ES-I3 (cell line): ENCODE results near the gene IRAG1.

ENCODE experiments used
- H3K36me3 ChIP-seq: 2 replicates; pipeline ENCODE4 v1.6.1; 2013; ENCODE audit warnings: mild to moderate bottlenecking, low read length, control low read depth, moderate library complexity; ENCODE audit not compliant: insufficient read depth
- H3K4me1 ChIP-seq: 2 replicates; pipeline ENCODE4 v1.6.1; 2013; ENCODE audit warnings: mild to moderate bottlenecking, control low read depth, low read length; ENCODE audit not compliant: insufficient read depth
- H3K9ac ChIP-seq: 2 replicates; pipeline ENCODE4 v1.6.1; 2013; ENCODE audit warnings: low read depth, mild to moderate bottlenecking, low read length, moderate library complexity
- H3K9me3 ChIP-seq: 2 replicates; pipeline ENCODE4 v1.6.1; 2013; ENCODE audit warnings: mild to moderate bottlenecking, low read length, moderate library complexity; ENCODE audit not compliant: control insufficient read depth, insufficient read depth

IRAG1 gene

GRCh38 chr11:10720881-10721376 is 27.4 kb upstream of the IRAG1 start:
- no peaks in the 10 kb centered on the region for H3K9me3 ChIP-seq
- H3K36me3 ChIP-seq, result no peaks in the 10 kb centered on the region
- no peaks in the 10 kb centered on the region for H3K4me1 ChIP-seq
- no peak overlapping the region for H3K9ac ChIP-seq

GRCh38 chr11:10719616-10720015 is 26.1 kb upstream of the IRAG1 start:
- Histone ChIP-seq H3K9me3 (no peaks in the 10 kb centered on the region), H3K36me3 (no peaks in the 10 kb centered on the region), H3K9ac (no peak overlapping the region), H3K4me1 (no peaks in the 10 kb centered on the region)

- Histone ChIP-seq H3K9ac (no peak overlapping the region), H3K9me3 (no peaks in the 10 kb centered on the region)
These were observed 23.1 kb upstream of the IRAG1 start for GRCh38 chr11:10716543-10717259.

GRCh38 chr11:10716122-10716521 is 22.6 kb upstream of the IRAG1 start:
- Histone ChIP-seq H3K9ac (no peak overlapping the region), H3K36me3 (no peaks in the 10 kb centered on the region), H3K9me3 (no peaks in the 10 kb centered on the region), H3K4me1 (no peaks in the 10 kb centered on the region)

More at GRCh38 chr11:10716543-10717259, 23.1 kb upstream of the IRAG1 start:
- Histone ChIP-seq H3K4me1 (no peaks in the 10 kb centered on the region), H3K36me3 (no peaks in the 10 kb centered on the region)

- H3K9me3 ChIP-seq, result no peaks in the 10 kb centered on the region
- H3K4me1 ChIP-seq, result no peaks in the 10 kb centered on the region
- H3K9ac ChIP-seq, result no peak overlapping the region
These were observed 22.0 kb upstream of the IRAG1 start for GRCh38 chr11:10715571-10715970.

GRCh38 chr11:10709299-10710086 is 15.9 kb upstream of the IRAG1 start:
- H3K9me3 ChIP-seq, result no peaks in the 10 kb centered on the region
- H3K36me3 ChIP-seq, result no peaks in the 10 kb centered on the region
- no peaks in the 10 kb centered on the region for H3K4me1 ChIP-seq
- no peak overlapping the region for H3K9ac ChIP-seq

More at GRCh38 chr11:10715571-10715970, 22.0 kb upstream of the IRAG1 start:
- no peaks in the 10 kb centered on the region for H3K36me3 ChIP-seq

- Histone ChIP-seq H3K9ac (no peak overlapping the region), H3K36me3 (no peaks in the 10 kb centered on the region)
These were observed 14.6 kb upstream of the IRAG1 start for GRCh38 chr11:10708131-10708530.

GRCh38 chr11:10701982-10702381 is 8.4 kb upstream of the IRAG1 start:
- Histone ChIP-seq H3K9me3 (peaks cover 3% of the 10 kb centered on the region), H3K36me3 (no peaks in the 10 kb centered on the region), H3K4me1 (no peaks in the 10 kb centered on the region), H3K9ac (no peak overlapping the region)

More at GRCh38 chr11:10708131-10708530, 14.6 kb upstream of the IRAG1 start:
- Histone ChIP-seq H3K4me1 (no peaks in the 10 kb centered on the region), H3K9me3 (no peaks in the 10 kb centered on the region)

- Histone ChIP-seq H3K9ac (no peak overlapping the region), H3K9me3 (peaks cover 3% of the 10 kb centered on the region), H3K4me1 (no peaks in the 10 kb centered on the region), H3K36me3 (no peaks in the 10 kb centered on the region)
These were observed 5.5 kb upstream of the IRAG1 start for GRCh38 chr11:10699072-10699471.

- no peaks in the 10 kb centered on the region for H3K36me3 ChIP-seq
- H3K9me3 ChIP-seq, result peaks cover 3% of the 10 kb centered on the region
- peaks cover 7% of the 10 kb centered on the region; the same call in 1 of the 2 replicates for H3K4me1 ChIP-seq
- no peak overlapping the region for H3K9ac ChIP-seq
These were observed 3.7 kb upstream of the IRAG1 start for GRCh38 chr11:10697323-10697620.

GRCh38 chr11:10696468-10697322 is 3.1 kb upstream of the IRAG1 start:
- Histone ChIP-seq H3K9me3 (peaks cover 3% of the 10 kb centered on the region), H3K36me3 (no peaks in the 10 kb centered on the region), H3K9ac (no peak overlapping the region), H3K4me1 (peaks cover 7% of the 10 kb centered on the region; the same call in 1 of the 2 replicates)

- peaks cover 7% of the 10 kb centered on the region; the same call in 1 of the 2 replicates for H3K4me1 ChIP-seq
These were observed 2.3 kb upstream of the IRAG1 start for GRCh38 chr11:10695833-10696232.

GRCh38 chr11:10694486-10695239 is 1.1 kb upstream of the IRAG1 start:
- Histone ChIP-seq H3K36me3 (no peaks in the 10 kb centered on the region), H3K9me3 (peaks cover 1% of the 10 kb centered on the region), H3K9ac (no peak overlapping the region), H3K4me1 (peaks cover 7% of the 10 kb centered on the region; the same call in 1 of the 2 replicates)

More at GRCh38 chr11:10695833-10696232, 2.3 kb upstream of the IRAG1 start:
- Histone ChIP-seq H3K9ac (no peak overlapping the region), H3K9me3 (peaks cover 3% of the 10 kb centered on the region), H3K36me3 (no peaks in the 10 kb centered on the region)
